H7 (cell line): ENCODE data around the gene TPPP2. TPM values are rescaled to one million over a fixed set of nuclear protein-coding genes. Genes with fewer than 3 reads are reported as not detected.
A peak's percentile ranks its signal among the peaks of the same experiment; 100 is the strongest.

Source experiments
- DNase-seq: peaks from one replicate; pipeline ENCODE4 v3.0.0; 2012
- H3K27me3 ChIP-seq: 2 replicates; pipeline ENCODE4 v1.6.0; 2011; ENCODE audit warnings: mild to moderate bottlenecking, low read length; ENCODE audit not compliant: control insufficient read depth, insufficient read depth
- H3K36me3 ChIP-seq: replicated peaks from 2 replicates; pipeline ENCODE4 v1.5.1; 2011; ENCODE audit warnings: low read length; ENCODE audit not compliant: control insufficient read depth, insufficient read depth
- H3K4me3 ChIP-seq: 2 replicates; pipeline ENCODE4 v1.5.1; 2011; ENCODE audit warnings: low read depth, mild to moderate bottlenecking, control low read depth, low read length, moderate library complexity; ENCODE audit not compliant: insufficient read depth
- total RNA-seq: library from RNA; depleted of rRNA; stranded (reverse); fragments of >200 nt; shearing (Covaris generic); gene quantifications from 2 replicates; pipeline ENCODE4 v1.2.3, GENCODE V29; 2014

TPPP2 gene
- total RNA-seq, 1 experiment from 2014 or later: not detected

DNA sequence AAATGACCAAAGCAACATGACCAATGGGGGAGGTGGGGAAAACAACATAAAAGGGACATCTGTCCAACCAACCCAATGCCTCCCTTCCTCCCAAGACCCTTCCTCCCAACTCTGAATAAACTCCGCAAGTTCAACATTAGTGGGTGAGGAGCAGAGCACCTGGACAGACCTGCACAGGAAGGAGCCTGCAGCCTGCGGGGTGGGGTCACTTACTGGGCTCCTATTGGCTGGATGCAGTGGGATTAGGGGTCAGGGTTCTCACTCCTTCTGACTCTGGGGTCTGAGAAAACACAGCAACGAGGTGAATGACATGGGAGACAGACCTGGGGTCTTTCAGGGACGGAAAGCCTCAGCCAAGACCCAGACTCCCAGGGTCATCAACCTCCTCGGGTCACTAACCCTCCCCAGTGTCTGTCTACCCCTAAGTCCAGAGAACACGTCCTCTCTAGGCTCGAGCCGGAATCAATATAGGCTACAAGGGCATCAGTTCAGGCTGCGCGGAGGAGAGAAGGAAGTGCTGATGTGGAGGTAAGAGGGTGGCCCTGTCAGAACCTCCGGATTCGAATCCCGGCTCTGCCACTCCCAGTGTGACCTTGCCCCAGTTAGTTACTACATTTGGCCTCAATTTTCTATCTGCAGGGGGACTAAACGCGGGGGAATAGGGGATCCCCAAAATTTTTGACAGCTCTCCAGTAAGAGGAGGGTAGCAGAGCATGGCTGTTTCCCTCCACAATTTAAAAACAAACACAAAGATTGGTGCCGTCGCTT, 6.0 kb upstream of the TPPP2 start:
- peaks cover 21% of the 10 kb centered on the region for H3K27me3 ChIP-seq
- DNase-seq: peak; percentile 57
- H3K4me3 ChIP-seq: peak overlapping the region; percentile 81
- H3K36me3 ChIP-seq: no peaks in the 10 kb centered on the region

DNA sequence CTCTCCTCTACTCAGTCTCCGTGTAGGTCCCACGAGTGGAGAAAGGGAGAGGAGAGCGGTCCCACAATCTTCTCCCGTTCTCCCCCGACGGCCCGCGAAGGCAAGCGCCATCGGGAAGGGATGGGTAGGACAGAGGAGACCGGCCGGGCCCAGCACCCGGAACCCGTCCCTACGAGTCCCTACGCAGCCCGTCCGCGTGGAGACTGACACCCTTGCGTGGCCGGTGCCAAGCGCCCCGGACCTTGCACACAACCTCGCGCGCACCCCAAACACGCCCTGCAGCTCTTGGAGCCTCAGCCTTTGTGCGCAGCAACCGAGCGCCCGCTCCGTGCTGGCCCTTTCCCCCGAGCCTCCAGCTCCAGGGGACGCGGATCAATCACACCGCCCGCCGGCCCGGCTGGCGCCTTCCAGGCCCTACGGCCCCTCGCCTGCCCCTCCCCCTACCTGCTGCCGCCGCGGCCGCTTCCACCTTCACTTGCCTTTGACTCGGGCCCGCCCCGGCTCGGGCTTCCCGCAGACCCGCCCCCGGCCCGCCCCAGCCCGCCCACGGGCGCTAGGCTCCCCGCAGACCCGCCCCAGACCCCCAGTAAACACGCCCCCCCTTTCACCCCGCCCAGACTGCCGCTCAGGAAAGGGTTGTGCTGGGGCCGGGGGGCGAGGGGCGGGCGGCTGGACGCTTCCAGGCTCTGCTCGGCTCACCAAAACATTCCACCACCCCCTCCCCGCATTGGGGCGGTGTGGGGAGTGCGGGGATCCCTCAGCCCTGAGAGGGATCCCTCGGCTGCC, 5.2 kb upstream of the TPPP2 start, which contains the start of gene NDRG2:
NDRG2 (minus strand) TSS at position 477 of the 786 bp plus-strand sequence. CDS start 1,746 bp downstream, outside the sequence.
- peak; percentile 98 for DNase-seq
- Histone ChIP-seq H3K27me3 (peaks cover 21% of the 10 kb centered on the region), H3K36me3 (no peaks in the 10 kb centered on the region), H3K4me3 (peak within 1 kb of the TSS; percentile 81)

DNA sequence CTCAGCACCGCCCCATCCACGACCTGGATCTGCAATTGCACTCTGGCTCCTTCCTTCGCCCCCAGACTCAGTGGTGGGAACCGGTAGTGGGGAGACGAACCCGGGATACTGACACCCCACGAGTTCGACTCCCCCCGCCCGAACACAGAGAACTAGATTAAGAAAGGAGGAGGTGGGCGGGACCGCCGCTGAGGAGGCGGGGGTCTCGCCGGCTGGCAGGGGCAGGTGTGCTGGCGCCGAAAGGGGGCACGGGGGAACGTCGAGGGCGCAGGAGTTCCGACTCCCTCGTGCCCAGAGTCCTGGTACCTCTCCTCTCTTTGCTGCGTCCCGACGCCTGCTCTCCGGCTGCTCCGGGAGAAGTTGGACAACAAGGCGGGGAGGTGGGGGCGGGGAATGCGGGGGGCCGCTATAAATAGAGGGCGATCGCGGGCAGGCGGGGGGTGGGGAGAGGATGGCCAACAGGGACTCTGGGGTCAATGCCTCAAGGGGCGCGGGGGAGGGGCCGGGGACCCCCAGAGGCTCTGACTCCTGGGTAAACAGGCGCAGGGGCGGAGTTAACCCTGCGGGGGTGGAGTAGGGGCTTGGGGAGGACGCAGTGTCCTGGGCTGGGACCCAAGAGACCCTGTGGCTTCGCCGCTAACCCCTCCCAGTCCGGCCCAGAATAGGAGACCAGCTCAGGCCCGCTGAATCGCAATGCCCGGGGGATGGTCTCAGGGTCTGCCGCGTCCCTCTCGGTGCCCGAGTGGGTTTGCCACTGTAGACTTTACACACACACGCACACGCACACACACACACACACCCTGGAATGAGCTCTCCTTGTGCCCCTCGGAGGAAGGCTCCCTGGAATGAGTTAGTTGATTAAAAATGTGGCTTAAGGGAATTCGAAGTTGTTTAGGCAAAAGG, 4.4 kb upstream of the TPPP2 start:
- Histone ChIP-seq H3K27me3 (peaks cover 21% of the 10 kb centered on the region), H3K36me3 (no peaks in the 10 kb centered on the region), H3K4me3 (peak overlapping the region; percentile 63)
- DNase-seq: peak; percentile 90

DNA sequence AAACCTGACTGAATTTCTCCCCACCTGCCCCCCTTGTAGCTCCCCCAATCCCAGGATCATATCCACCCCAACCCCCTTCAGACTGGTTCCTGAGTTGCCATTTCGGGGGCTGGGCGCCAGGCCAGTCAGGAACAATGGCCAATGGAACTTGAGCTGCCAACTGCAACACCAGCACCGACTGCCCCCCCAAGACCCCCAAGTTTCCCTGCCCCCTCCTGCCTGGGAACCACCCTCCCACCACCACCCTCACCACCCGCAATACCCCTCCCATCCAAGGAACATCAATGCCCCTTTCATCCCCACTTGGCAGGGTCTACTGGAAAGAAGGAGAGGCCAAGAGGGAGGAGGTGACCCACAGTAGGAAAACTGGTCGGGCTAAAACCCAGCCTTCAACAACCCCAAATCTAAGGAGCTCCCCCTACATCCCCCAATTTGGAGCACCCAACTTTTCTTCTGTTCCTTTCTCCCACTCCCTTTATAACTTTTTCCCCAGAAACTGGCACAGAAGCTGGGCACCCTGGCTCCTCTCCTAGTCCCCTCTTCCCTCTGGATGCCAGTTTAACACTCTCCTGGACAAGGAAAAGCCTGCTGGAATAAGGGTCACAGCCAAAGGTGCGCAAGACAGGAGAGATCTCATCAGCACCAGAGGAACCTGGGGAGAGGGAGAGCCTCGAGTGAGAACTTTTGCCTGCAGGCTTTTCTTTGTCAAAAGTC, 3.6 kb upstream of the TPPP2 start:
- H3K4me3 ChIP-seq: peak overlapping the region; percentile 63
- H3K27me3 ChIP-seq: peaks cover 21% of the 10 kb centered on the region
- H3K36me3 ChIP-seq: no peaks in the 10 kb centered on the region
- peak; percentile 61 for DNase-seq

DNA sequence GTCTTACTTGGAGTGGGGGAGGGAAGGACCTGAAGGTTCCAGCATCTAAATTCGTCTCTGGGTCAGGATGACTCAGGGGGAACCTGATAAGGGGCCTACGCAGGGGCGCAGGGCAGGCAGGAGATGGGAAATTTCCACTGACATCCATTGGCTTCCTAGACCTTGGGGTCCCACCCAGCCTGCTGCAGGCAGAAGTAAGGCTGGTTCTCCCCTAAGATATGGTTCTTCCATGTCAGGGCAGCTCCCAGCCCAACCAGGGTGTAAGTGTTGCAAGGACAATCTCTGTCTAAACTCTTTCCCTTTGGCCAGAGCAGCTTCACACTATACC, 3.1 kb upstream of the TPPP2 start:
- peak; percentile 43 for DNase-seq
- H3K27me3 ChIP-seq: peaks cover 21% of the 10 kb centered on the region
- H3K36me3 ChIP-seq: no peaks in the 10 kb centered on the region
- H3K4me3 ChIP-seq: no peak overlapping the region

DNA sequence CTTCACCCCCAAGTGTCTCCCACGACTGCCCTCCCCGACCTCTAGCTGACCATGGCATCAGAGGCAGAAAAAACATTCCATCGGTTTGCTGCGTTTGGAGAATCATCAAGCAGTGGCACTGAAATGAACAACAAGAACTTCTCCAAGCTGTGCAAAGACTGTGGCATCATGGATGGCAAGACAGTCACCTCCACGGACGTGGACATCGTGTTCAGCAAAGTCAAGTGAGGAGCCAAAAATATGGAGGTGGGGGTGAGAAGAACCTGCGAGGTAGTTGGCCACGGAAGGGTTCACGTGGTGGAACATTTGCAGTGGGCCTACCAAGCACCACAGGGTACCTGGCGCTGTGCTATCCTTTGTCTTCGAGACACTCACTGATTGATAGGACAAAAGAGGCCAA, 514 bp downstream of the TPPP2 start:
- DNase-seq: no peak
- Histone ChIP-seq H3K27me3 (peaks cover 2% of the 10 kb centered on the region; the same call in 1 of the 2 replicates), H3K4me3 (no peak overlapping the region), H3K36me3 (no peaks in the 10 kb centered on the region)

DNA sequence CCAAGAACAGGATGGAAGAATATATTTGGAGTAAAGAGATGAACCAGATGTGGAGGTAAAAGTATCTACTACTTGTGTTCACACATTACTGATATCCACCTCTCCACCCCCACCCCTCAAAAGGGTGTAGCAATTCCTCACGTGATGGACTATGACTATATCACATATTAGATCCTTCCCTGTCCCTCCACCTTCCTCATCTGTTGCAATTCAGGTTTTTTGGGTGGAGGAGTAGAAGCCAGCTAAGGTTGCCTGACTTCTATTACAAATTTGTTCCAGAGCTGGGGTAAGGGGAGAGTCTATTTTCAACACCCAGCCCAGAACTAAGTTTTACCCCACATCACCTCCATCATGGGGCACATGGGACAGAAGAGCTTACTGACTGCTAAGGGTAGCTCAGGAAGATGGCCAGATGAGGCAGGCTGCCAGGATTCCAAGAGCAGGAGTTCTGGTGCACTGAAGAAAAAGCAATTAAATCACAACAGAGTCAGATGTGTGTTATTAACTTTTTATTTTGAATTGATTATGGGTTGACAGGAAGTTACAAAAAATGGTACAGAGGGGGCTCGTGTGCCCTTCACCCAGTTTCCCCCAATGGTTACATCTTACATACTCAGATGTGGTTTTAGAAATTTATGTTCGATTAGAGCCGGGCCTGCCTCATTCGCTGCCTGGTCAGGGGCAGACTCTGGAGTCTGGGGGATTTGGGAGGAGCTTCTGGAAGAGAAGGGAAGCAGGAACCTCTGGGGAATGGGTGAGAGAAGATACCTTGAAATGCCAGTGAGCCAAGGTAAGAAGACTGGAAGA, 2.5 kb downstream of the TPPP2 start:
- Histone ChIP-seq H3K27me3 (no peaks in the 10 kb centered on the region; the same call in 1 of the 2 replicates), H3K4me3 (no peak overlapping the region), H3K36me3 (no peaks in the 10 kb centered on the region)
- DNase-seq: no peak

DNA sequence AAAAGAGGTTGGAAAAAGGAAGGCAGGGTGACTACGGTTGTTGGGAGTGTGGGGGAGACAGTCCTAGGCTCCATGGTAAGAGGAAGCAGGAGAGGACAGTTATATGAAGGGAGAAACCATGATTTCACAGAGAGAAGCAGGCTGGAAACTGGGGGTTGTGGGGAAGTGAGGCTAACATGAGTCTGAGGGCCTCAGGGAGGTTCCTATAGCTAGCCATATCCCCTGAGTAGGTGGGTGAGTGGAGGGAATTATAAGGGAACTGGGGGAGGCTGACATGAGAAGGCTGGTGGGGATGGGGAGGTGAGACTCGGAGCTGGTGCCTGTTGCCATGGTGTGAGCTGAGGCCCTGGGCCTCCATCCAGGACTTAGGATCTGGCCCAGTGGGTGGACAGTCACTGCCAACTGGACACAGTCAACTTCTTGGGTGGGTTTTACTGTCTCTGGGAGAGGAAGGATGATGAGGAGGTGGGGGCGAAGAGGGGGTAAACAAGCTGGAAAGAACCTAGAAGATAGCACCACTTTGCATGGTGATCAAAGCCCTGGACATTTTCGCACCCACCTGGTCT, 3.2 kb downstream of the TPPP2 start:
- no peaks in the 10 kb centered on the region for H3K36me3 ChIP-seq
- no peak for DNase-seq
- H3K27me3 ChIP-seq: no peaks in the 10 kb centered on the region; the same call in 1 of the 2 replicates

DNA sequence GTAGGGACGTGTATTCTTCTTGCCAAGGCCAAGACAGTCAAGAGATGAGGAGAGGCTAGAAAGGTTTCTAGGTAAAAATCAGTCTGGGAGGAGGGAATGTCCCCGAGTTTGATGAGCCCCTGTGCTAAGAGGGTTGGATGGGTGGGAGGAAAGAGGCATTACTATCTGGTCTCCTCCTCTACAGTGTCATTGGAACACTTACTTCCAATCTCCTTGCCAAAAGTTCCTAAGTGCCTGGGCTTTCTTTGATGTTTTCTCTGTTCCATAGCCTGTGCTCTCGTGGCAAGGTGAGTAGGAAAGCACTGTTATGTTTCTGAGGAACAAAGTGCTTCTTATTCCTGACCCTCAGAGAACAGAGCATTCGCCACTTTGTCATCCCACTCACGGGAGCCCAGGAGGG, 4.7 kb downstream of the TPPP2 start, which contains the start of gene RNASE13:
RNASE13 (minus strand) TSS at position 101 of the 400 bp plus-strand sequence. CDS start 519 bp downstream, outside the sequence.
- DNase-seq: no peak
- no peaks in the 10 kb centered on the region for H3K36me3 ChIP-seq

More for the DNA sequence above, 3.2 kb downstream of the TPPP2 start:
- no peak overlapping the region for H3K4me3 ChIP-seq

DNA sequence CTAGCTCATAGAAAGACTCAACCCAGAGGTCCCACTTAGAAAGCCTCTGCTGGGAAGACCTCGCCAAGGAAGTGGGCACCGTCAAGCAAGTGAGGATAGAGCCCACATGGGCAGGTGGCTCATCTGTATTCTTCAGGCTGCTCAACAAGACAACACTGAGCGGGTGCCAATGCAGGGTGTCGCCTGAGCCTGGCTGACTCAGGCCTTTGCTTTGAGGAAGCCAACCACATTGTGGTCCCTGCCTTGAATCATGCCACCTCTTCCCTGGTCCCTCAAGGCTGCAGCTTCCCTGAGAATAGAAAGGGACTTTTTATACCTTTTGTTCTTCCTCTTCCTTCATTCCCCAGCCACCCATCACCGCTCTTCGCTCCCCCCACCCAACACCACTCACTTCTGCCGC, 6.7 kb downstream of the TPPP2 start:
- DNase-seq: no peak
- Histone ChIP-seq H3K27me3 (no peaks in the 10 kb centered on the region), H3K4me3 (no peak overlapping the region), H3K36me3 (no peaks in the 10 kb centered on the region)

More for the DNA sequence above, 4.7 kb downstream of the TPPP2 start, which contains the start of gene RNASE13:
- Histone ChIP-seq H3K27me3 (no peaks in the 10 kb centered on the region; the same call in 1 of the 2 replicates), H3K4me3 (no peak within 1 kb of the TSS)

DNA sequence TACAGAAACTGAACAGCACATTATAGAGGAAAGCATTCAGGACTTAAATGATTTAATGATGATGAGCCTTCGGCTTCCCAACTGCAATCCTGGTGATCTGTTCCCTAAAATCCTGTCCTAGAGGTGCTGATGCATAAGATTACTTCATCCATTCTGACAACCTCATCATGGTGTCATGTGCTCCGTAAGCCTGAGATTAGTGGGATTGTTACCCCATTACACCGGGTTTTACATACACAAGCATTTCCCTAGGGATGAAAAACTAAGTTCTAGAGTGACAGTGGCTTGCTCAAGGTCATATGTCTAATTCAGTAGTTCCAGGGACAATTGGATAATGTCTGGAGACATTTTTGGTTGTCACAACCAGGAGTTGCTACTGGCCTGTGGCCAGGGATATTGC, 7.1 kb downstream of the TPPP2 start:
- H3K4me3 ChIP-seq: no peak overlapping the region
- no peak for DNase-seq
- no peaks in the 10 kb centered on the region for H3K36me3 ChIP-seq
- no peaks in the 10 kb centered on the region for H3K27me3 ChIP-seq

DNA sequence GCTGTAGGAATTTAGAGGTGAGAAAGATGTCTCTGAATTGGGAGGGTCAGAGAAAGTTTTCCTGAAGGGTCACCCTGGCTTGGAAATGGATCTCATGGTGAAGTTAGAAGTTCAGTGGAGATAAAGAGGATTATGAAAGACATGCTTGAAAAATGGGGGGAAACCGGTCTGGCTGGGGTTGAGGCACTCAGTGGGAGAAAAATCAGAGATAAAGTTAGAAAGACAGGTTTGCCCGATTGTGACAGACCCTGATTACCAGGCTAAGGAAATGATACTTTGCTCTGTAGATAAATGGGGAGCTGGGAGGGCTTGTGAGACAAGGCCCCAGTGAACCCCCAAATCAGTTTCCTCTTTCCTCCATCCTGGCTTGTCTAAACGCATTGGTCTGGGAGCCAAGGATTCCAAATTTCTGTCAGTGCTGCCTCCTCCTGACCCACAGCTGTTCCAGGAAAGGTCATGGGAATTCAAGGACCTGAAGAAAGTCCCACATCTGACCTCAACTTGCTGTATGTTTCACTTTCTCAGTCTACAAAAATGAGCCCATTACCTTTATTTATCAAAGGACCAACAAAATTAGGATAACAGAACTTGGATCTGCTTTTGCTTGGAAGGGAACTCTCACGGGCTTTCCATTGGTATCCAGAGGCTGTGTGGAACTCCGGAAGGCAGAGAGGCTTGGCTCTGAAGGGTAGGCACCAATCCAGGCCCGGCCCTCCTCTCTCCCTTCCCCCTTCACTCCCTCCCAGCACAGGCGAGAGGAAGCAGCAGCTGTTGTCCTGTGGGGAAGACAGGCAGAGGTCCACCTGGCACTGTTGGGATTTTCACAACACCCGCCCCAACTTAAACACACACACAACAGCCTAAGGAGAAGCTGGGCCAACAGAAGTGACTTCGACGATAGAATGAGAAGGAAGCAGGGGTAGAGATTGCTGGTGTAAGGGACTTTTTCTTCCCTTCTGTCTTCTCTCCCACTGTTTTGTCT, 8.7 kb downstream of the TPPP2 start:
- DNase-seq: peak; percentile 74
- Histone ChIP-seq H3K4me3 (no peak overlapping the region), H3K27me3 (no peaks in the 10 kb centered on the region; the same call in 1 of the 2 replicates), H3K36me3 (no peaks in the 10 kb centered on the region)
